ENCODE results near the gene RNF186. TPM values are rescaled to one million over a fixed set of nuclear protein-coding genes. Genes with fewer than 3 reads are reported as not detected.

The RNF186 gene
- total RNA-seq, 2 donors from 2014 or later: not detected

GRCh38 chr1:19815801-19816736 lies 986 bp upstream of the RNF186 start:
- peak in 1 of 2 donors; percentile 37 for ATAC-seq
- Mint-ChIP-seq H3K9me3 (no peaks in the 10 kb centered on the region), H3K27ac (no peak overlapping the region), H3K4me3 (no peak overlapping the region), H3K4me1 (ENCODE audit: low read depth in 2 of 2) (no peaks in the 10 kb centered on the region), H3K36me3 (no peaks in the 10 kb centered on the region), H3K27me3 (peaks cover 0 to 10% of the 10 kb centered on the region in 2 donors)
- no peak for DNase-seq (ENCODE audit: low spot score)

DNA sequence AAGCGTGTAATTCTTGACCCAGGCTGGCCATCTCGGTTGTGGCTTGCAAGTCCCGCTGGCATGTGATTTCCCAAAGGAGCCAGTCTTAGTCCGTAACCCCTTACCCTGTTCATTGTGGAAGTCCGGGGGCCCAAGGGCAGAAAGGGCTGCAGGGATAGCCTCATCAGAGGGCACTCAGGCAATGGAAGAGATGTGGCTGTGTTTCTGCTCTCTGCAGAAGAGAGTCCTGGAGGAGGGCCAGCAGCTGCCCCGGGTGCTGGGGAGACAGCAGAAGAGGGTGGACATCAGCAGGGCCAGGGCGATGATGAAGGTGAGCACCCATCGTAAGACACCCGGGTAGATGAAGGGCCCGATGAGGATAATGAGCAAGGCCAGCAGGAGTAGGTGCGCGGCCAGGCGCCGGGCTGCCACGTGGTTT lies 830 bp downstream of the RNF186 start:
- DNase-seq (ENCODE audit: low spot score) (no peak), ATAC-seq (peak in 1 of 2 donors; percentile 40)
- peaks cover 0 to 11% of the 10 kb centered on the region in 2 donors for H3K27me3 Mint-ChIP-seq
- no peak overlapping the region for H3K4me3 Mint-ChIP-seq
- no peaks in the 10 kb centered on the region for H3K36me3 Mint-ChIP-seq
- H3K9me3 Mint-ChIP-seq: no peaks in the 10 kb centered on the region
- H3K4me1 Mint-ChIP-seq (ENCODE audit: low read depth in 2 of 2): no peaks in the 10 kb centered on the region
- H3K27ac Mint-ChIP-seq: no peak overlapping the region

DNA sequence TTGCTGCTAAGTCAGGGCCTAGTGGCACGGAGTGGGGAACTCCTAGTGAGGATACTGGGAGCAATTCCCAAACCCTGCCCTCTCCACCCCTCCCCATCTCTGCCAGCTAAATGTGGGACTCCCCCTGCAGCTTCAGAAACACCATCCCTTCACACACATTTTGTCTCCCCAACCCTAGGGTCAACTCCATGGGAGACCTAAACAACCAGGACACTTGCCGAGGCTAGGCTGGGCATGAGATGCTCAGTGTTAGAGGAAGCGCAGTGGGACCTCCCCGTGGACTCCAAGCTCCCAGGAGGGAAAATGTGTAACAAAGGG lies 1.5 kb downstream of the RNF186 start:
- Mint-ChIP-seq H3K4me1 (ENCODE audit: low read depth in 2 of 2) (no peaks in the 10 kb centered on the region), H3K27ac (no peak overlapping the region), H3K9me3 (no peaks in the 10 kb centered on the region), H3K36me3 (no peaks in the 10 kb centered on the region), H3K27me3 (peaks cover 0 to 11% of the 10 kb centered on the region in 2 donors), H3K4me3 (no peak overlapping the region)
- DNase-seq (ENCODE audit: low spot score) (no peak), ATAC-seq (no peak)

GRCh38 chr1:19812875-19813642 lies 2.0 kb downstream of the RNF186 start:
- H3K36me3 Mint-ChIP-seq: no peaks in the 10 kb centered on the region
- ATAC-seq: no peak
- H3K27ac Mint-ChIP-seq: no peak overlapping the region

GRCh38 chr1:19811206-19811851 lies 3.8 kb downstream of the RNF186 start:
- Mint-ChIP-seq H3K4me3 (no peak overlapping the region), H3K4me1 (ENCODE audit: low read depth in 2 of 2) (no peaks in the 10 kb centered on the region), H3K27me3 (peaks cover 0 to 5% of the 10 kb centered on the region in 2 donors), H3K36me3 (no peaks in the 10 kb centered on the region), H3K27ac (no peak overlapping the region), H3K9me3 (no peaks in the 10 kb centered on the region)
- ATAC-seq (peak; percentile 55 to 66), DNase-seq (ENCODE audit: low spot score) (peak; percentile 65)

More at GRCh38 chr1:19812875-19813642, 2.0 kb downstream of the RNF186 start:
- Mint-ChIP-seq H3K4me1 (ENCODE audit: low read depth in 2 of 2) (no peaks in the 10 kb centered on the region), H3K4me3 (no peak overlapping the region), H3K27me3 (peaks cover 0 to 11% of the 10 kb centered on the region in 2 donors), H3K9me3 (no peaks in the 10 kb centered on the region)
- DNase-seq (ENCODE audit: low spot score): no peak

DNA sequence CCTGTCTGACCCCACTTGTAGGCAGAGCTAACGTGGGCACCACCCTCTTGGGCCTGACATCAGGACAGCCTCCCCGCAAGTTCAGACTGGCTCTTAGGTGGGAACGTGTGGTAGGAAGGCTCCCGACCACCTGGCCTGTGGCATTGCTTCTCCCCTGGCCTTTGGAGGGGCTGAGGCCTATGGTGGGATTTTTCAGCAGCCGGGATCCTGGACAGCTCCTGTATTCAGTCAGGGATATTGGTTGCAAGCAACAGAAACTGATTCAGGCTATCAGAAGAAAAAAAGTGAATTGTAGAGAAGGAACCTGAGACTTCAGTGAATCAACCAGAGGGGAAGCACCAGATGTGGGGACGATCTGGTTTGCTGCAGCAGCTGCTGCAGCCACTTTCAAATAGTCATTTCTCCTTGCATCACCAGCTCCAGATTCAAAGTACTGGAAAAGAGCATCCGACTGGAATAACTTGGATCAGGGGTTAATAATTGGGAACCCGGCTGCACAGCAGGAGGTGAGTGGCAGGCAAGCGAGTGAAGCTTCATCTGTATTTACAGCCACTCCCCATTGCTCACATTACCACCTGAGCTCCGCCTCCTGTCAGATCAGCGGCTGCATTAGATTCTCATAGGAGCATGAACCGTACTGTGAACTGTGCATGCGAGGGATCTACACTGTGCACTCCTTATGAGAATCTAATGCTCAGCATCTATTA lies 5.9 kb downstream of the RNF186 start:
- no peak for DNase-seq (ENCODE audit: low spot score)
- Mint-ChIP-seq H3K27ac (no peak overlapping the region), H3K36me3 (no peaks in the 10 kb centered on the region), H3K4me3 (no peak overlapping the region), H3K9me3 (no peaks in the 10 kb centered on the region), H3K27me3 (peaks cover 0 to 7% of the 10 kb centered on the region in 2 donors), H3K4me1 (ENCODE audit: low read depth in 2 of 2) (no peaks in the 10 kb centered on the region)
- ATAC-seq: no peak

GRCh38 chr1:19808351-19808750 lies 6.7 kb downstream of the RNF186 start:
- H3K4me1 Mint-ChIP-seq (ENCODE audit: low read depth in 2 of 2): no peaks in the 10 kb centered on the region
- DNase-seq (ENCODE audit: low spot score): no peak
- no peak for ATAC-seq
- peaks cover 0 to 7% of the 10 kb centered on the region in 2 donors for H3K27me3 Mint-ChIP-seq
- no peak overlapping the region for H3K27ac Mint-ChIP-seq
- H3K36me3 Mint-ChIP-seq: no peaks in the 10 kb centered on the region
- H3K4me3 Mint-ChIP-seq: no peak overlapping the region
- no peaks in the 10 kb centered on the region for H3K9me3 Mint-ChIP-seq

DNA sequence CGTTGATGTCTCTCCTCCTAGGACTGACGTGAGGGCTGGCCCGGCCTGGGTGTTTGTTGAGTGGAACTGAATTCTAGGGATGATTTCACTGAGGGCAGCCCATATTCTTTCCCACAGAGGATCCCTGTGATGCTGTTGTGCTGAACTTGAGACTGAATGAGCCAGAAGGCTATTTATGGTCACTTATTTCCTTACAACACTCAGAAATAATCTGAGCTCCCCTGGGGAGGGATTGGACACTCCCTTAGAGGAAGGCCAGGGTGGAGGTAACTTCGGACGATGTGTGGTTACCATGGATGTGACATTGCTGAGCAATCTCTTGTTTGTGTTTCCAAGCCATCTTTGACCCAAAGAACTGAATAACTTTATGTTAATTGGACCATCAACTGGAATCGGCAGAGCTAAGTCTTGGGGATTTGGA lies 10.2 kb downstream of the RNF186 start:
- H3K4me1 Mint-ChIP-seq (ENCODE audit: low read depth in 2 of 2): peaks cover 5 to 10% of the 10 kb centered on the region in 2 donors
- peak; percentile 23 for DNase-seq (ENCODE audit: low spot score)
- no peak overlapping the region for H3K27ac Mint-ChIP-seq
- H3K36me3 Mint-ChIP-seq: no peaks in the 10 kb centered on the region
- H3K9me3 Mint-ChIP-seq: no peaks in the 10 kb centered on the region
- no peak overlapping the region for H3K4me3 Mint-ChIP-seq
- H3K27me3 Mint-ChIP-seq: peaks cover 0 to 3% of the 10 kb centered on the region in 2 donors
- ATAC-seq: no peak

GRCh38 chr1:19802269-19802668 lies 12.8 kb downstream of the RNF186 start:
- Mint-ChIP-seq H3K27me3 (peaks cover 0 to 3% of the 10 kb centered on the region in 2 donors), H3K9me3 (no peaks in the 10 kb centered on the region), H3K4me1 (ENCODE audit: low read depth in 2 of 2) (peaks cover 12 to 19% of the 10 kb centered on the region in 2 donors), H3K4me3 (no peak overlapping the region), H3K27ac (no peak overlapping the region), H3K36me3 (no peaks in the 10 kb centered on the region)
- ATAC-seq (no peak), DNase-seq (ENCODE audit: low spot score) (peak; percentile 28)

DNA sequence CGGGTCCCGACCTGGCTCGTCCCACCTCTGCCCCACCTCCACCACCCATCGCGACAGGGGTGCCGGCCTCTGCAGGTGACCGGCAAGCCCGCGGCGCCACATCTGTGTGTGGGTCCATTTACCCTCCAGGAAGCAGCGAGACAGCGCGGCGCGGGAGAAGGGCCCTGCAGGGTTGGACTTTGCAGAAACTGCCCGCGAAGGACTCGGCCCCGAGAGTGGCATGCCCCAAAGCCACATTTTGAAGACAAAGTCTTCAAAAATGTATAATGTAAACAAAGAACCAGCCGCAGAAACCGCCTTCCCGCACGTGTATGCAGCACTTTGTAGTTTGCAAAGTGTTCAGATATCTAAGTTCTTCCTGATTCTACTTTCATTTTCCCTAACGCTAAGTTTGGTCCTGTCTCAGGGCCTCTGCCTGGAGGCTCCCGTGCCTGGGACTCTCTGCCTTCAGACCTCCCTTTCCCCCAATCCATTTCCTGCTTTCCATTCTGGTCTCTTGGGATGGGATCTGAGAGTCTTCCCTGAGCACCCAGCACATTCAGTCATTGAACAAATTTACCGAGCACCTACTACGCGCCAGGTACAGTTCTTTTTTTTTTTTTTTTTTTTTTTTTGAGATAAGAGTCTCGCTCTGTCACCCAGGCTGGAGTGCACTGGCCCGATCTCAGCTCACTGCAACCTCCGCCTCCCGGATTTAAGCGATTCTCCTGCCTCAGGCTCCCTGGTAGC lies 14.8 kb downstream of the RNF186 start:
- ATAC-seq: peak; percentile 70 to 72

GRCh38 chr1:19799230-19800075 lies 15.6 kb downstream of the RNF186 start, which contains the start of gene TMCO4:
Gene TMCO4, minus strand, starts transcription at chr1:19799916. Its CDS starts 19,158 bp downstream, at chr1:19780758.
- Mint-ChIP-seq H3K4me3 (peak within 1 kb of the TSS; percentile 92), H3K27ac (peak within 1 kb of the TSS; percentile 85 to 93), H3K4me1 (ENCODE audit: low read depth in 2 of 2) (peaks cover 15 to 23% of the 10 kb centered on the region in 2 donors), H3K9me3 (no peaks in the 10 kb centered on the region), H3K27me3 (no peaks in the 10 kb centered on the region), H3K36me3 (no peaks in the 10 kb centered on the region)
- ATAC-seq: peak; percentile 93
- peak; percentile 81 for DNase-seq (ENCODE audit: low spot score)

More for the DNA sequence above, 14.8 kb downstream of the RNF186 start:
- Mint-ChIP-seq H3K4me1 (ENCODE audit: low read depth in 2 of 2) (peaks cover 12 to 19% of the 10 kb centered on the region in 2 donors), H3K4me3 (peak overlapping the region; percentile 92), H3K27ac (peak overlapping the region; percentile 85 to 87), H3K36me3 (no peaks in the 10 kb centered on the region), H3K27me3 (peaks cover 0 to 3% of the 10 kb centered on the region in 2 donors), H3K9me3 (no peaks in the 10 kb centered on the region)
- DNase-seq (ENCODE audit: low spot score): peak; percentile 63

All from natural killer cell treated with Interleukin-12 subunit alpha and Interleukin-12 subunit beta and Interleukin-15 and Interleukin-18, amount 100 ng/mL, for 72 hours (primary cell).